Left ventricle myocardium superior (tissue), 1 donor: ENCODE measurements around the gene OR2T10. TPM values are rescaled to one million over a fixed set of nuclear protein-coding genes. Genes with fewer than 3 reads are reported as not detected.

Experiments used
- total RNA-seq: library from RNA; stranded (reverse); fragmentation: NEBNext Ultra II Directional; extraction: Animal tissue kit (Norgen Biotek cat#: 25700); gene quantifications from one replicate; pipeline ENCODE4 v1.2.1, GENCODE V29; 2021
- donor health status: DM: no; HTN: yes; CAD: no; lungs with severe emphysema.

The OR2T10 gene
- total RNA-seq, 1 donor from 2014 or later: not detected

Other genes with a start within 250 kb of the OR2T10 start
- gene OR14C36, start 248.9 kb downstream of the OR2T10 start, total RNA-seq: not detected
- gene OR2T4, start 236.0 kb downstream of the OR2T10 start, total RNA-seq: not detected
- not detected for gene OR2T6, start 222.0 kb downstream of the OR2T10 start, total RNA-seq
- not detected for gene OR2T1, start 194.7 kb downstream of the OR2T10 start, total RNA-seq
- not detected for gene OR2T2, start 152.1 kb downstream of the OR2T10 start, total RNA-seq
- not detected for gene OR2T3, start 124.3 kb downstream of the OR2T10 start, total RNA-seq
- gene OR2T5, start 109.1 kb downstream of the OR2T10 start, total RNA-seq: not detected
- not detected for gene OR2G6, start 89.6 kb downstream of the OR2T10 start, total RNA-seq
- not detected for gene OR2T29, start 34.9 kb downstream of the OR2T10 start, total RNA-seq
- gene OR2T34, start 22.9 kb downstream of the OR2T10 start, total RNA-seq: not detected
- gene OR2T11, start 37.4 kb upstream of the OR2T10 start, total RNA-seq: not detected
- not detected for gene OR2T35, start 47.6 kb upstream of the OR2T10 start, total RNA-seq
- not detected for gene OR2T27, start 57.8 kb upstream of the OR2T10 start, total RNA-seq
- not detected for gene OR14I1, start 105.1 kb upstream of the OR2T10 start, total RNA-seq
- not detected for gene LYPD8, start 158.1 kb upstream of the OR2T10 start, total RNA-seq
- 20.1 TPM for gene SH3BP5L, start 228.2 kb upstream of the OR2T10 start, total RNA-seq
- 45.5 TPM for gene ZNF672, start 240.5 kb upstream of the OR2T10 start, total RNA-seq